Breast epithelium (tissue), 3 donors: ENCODE results near the gene FAM98B.

ENCODE experiments used
- CTCF ChIP-seq, 3 donors: fragments of 450-650 bp; IDR thresholded peaks; one replicate each; pipeline ENCODE4 v1.5.1; 2016 to 2017; ENCODE audit warnings: antibody characterized with exemption in 3 of 3, mild to moderate bottlenecking in 3 of 3, moderate library complexity in 3 of 3
- POLR2A ChIP-seq: fragments of 450-650 bp; IDR thresholded peaks from one replicate; pipeline ENCODE4 v1.6.1; 2016; ENCODE audit warnings: antibody characterized with exemption, mild to moderate bottlenecking, moderate library complexity

- TF ChIP-seq CTCF (IDR thresholded peaks at IDR 0.05) (peak in 2 of 3 donors; percentile 48 to 60), POLR2A (no peak)
Measured at GRCh38 chr15:38474155-38474757, 20.3 kb downstream of the FAM98B start.
